NT2/D1 (cell line): ENCODE results near the gene CD99L2.

Experiments
- YY1 ChIP-seq: IDR thresholded peaks from 2 replicates; pipeline ENCODE4 v1.6.1; 2011; ENCODE audit not compliant: insufficient read length, insufficient read depth
- ZNF274 ChIP-seq: IDR thresholded peaks from 2 replicates; pipeline ENCODE4 v1.6.1; 2011; ENCODE audit warnings: mild to moderate bottlenecking, low read depth, low read length

GRCh38 chrX:150841456-150842197, 56.8 kb downstream of the CD99L2 start:
- TF ChIP-seq ZNF274, result no peak
- TF ChIP-seq YY1, result no peak
